ENCODE results near the gene MCF2L2. TPM values are rescaled to one million over a fixed set of nuclear protein-coding genes. Genes with fewer than 3 reads are reported as not detected.

MCF2L2 gene
- total RNA-seq, 1 donor from 2014 or later = not detected

- H3K36me3 ChIP-seq = no peaks in the 10 kb centered on the region
- no peaks in the 10 kb centered on the region for H3K4me1 ChIP-seq
- intact Hi-C loops (cut with DNase I) = no loop called here
- no peaks in the 10 kb centered on the region for H3K9me3 ChIP-seq
- no peak for TF ChIP-seq CTCF (IDR thresholded peaks at IDR 0.05)
- H3K4me3 ChIP-seq = no peak overlapping the region
- no peak overlapping the region for H3K27ac ChIP-seq
- H3K27me3 ChIP-seq = no peaks in the 10 kb centered on the region
- no peak for DNase-seq (ENCODE audit: low spot score in 2 of 2)
These were observed 152.5 kb downstream of the MCF2L2 start for GRCh38 chr3:183275937-183276336.

GRCh38 chr3:183275418-183275817, 153.0 kb downstream of the MCF2L2 start:
- intact Hi-C loops (cut with DNase I) = no loop called here
- no peaks in the 10 kb centered on the region for H3K27me3 ChIP-seq
- no peak for DNase-seq (ENCODE audit: low spot score in 2 of 2)
- TF ChIP-seq CTCF (IDR thresholded peaks at IDR 0.05) = no peak
- H3K4me1 ChIP-seq = no peaks in the 10 kb centered on the region
- no peak overlapping the region for H3K27ac ChIP-seq
- no peak overlapping the region for H3K4me3 ChIP-seq
- H3K36me3 ChIP-seq = no peaks in the 10 kb centered on the region
- no peaks in the 10 kb centered on the region for H3K9me3 ChIP-seq

GRCh38 chr3:183274609-183275008, 153.8 kb downstream of the MCF2L2 start:
- no peaks in the 10 kb centered on the region for H3K9me3 ChIP-seq
- no peaks in the 10 kb centered on the region for H3K4me1 ChIP-seq
- intact Hi-C loops (cut with DNase I) = no loop called here
- no peak overlapping the region for H3K27ac ChIP-seq
- no peaks in the 10 kb centered on the region for H3K27me3 ChIP-seq
- no peak overlapping the region for H3K4me3 ChIP-seq
- TF ChIP-seq CTCF (IDR thresholded peaks at IDR 0.05) = no peak
- no peaks in the 10 kb centered on the region for H3K36me3 ChIP-seq
- DNase-seq (ENCODE audit: low spot score in 2 of 2) = no peak

DNA sequence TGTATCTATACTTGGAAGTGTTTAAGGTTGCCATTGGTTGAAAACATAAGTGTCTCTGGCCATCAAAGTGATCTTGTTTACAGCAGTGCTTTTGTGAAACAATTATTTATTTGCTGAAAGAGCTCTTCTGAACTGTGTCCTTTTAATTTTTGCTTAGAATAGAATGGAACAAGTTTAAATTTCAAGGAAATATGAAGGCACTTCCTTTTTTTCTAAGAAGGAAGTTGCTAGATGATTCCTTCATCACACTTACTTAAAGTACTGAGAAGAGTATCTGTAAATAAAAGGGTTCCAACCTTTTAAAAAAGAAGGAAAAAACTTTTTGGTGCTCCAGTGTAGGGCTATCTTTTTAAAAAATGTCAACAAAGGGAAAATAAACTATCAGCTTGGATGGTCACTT, 155.6 kb downstream of the MCF2L2 start:
- Histone ChIP-seq H3K4me3 (no peak overlapping the region), H3K36me3 (no peaks in the 10 kb centered on the region), H3K9me3 (no peaks in the 10 kb centered on the region), H3K27ac (no peak overlapping the region), H3K27me3 (no peaks in the 10 kb centered on the region), H3K4me1 (no peaks in the 10 kb centered on the region)
- intact Hi-C loops (cut with DNase I) = no loop called here
- TF ChIP-seq CTCF (IDR thresholded peaks at IDR 0.05) = no peak
- DNase-seq (ENCODE audit: low spot score in 2 of 2) = no peak

GRCh38 chr3:183272142-183272541, 156.3 kb downstream of the MCF2L2 start:
- Histone ChIP-seq H3K36me3 (no peaks in the 10 kb centered on the region), H3K27me3 (no peaks in the 10 kb centered on the region), H3K9me3 (no peaks in the 10 kb centered on the region), H3K4me1 (no peaks in the 10 kb centered on the region), H3K27ac (no peak overlapping the region), H3K4me3 (no peak overlapping the region)
- no peak for TF ChIP-seq CTCF (IDR thresholded peaks at IDR 0.05)
- intact Hi-C loops (cut with DNase I) = no loop called here
- no peak for DNase-seq (ENCODE audit: low spot score in 2 of 2)

DNA sequence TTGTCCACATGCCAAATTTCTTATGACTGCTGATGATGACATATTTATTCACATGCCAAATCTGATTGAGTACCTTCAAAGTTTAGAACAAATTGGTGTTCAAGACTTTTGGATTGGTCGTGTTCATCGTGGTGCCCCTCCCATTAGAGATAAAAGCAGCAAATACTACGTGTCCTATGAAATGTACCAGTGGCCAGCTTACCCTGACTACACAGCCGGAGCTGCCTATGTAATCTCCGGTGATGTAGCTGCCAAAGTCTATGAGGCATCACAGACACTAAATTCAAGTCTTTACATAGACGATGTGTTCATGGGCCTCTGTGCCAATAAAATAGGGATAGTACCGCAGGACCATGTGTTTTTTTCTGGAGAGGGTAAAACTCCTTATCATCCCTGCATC, 158.1 kb downstream of the MCF2L2 start:
- Histone ChIP-seq H3K4me3 (no peak overlapping the region), H3K36me3 (no peaks in the 10 kb centered on the region), H3K9me3 (no peaks in the 10 kb centered on the region), H3K4me1 (no peaks in the 10 kb centered on the region), H3K27me3 (no peaks in the 10 kb centered on the region), H3K27ac (no peak overlapping the region)
- DNase-seq (ENCODE audit: low spot score in 2 of 2) = no peak
- TF ChIP-seq CTCF (IDR thresholded peaks at IDR 0.05) = no peak
- intact Hi-C loops (cut with DNase I) = no loop called here
